Measurements from ENCODE around the gene COL3A1. TPM values are rescaled to one million over a fixed set of nuclear protein-coding genes. Genes with fewer than 3 reads are reported as not detected.

Gene COL3A1
- total RNA-seq, 1 donor from 2014 or later = 7,546 TPM

DNA sequence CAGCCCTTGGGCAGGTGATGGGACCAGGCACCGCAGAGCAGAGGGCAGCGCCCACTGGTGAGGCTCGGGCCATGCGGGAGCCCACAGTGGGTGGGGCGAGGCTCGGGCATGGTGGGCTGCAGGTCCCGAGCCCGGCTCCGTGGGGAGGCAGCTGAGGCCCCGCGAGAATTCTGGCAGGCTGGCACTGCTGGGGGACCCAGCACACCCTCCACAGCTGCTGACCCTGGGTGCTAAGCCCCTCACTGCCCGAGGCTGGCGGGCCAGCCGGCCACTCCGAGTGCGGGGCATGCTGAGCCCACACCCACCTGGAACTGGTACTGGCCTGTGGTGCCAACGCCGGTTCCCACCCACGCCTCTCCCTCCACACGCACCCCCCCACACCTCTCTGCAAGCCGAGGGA lies 29.7 kb upstream of the COL3A1 start:
- Mint-ChIP-seq H3K4me3 (ENCODE audit: unreplicated experiment) (no peak overlapping the region), H3K27ac (ENCODE audit: unreplicated experiment) (no peak overlapping the region), H3K9me3 (ENCODE audit: unreplicated experiment) (peaks cover 3% of the 10 kb centered on the region), H3K4me1 (ENCODE audit: unreplicated experiment) (peaks cover under 1% of the 10 kb centered on the region), H3K27me3 (ENCODE audit: unreplicated experiment) (no peaks in the 10 kb centered on the region), H3K36me3 (ENCODE audit: unreplicated experiment) (no peaks in the 10 kb centered on the region)
- TF ChIP-seq, protein P1, sequence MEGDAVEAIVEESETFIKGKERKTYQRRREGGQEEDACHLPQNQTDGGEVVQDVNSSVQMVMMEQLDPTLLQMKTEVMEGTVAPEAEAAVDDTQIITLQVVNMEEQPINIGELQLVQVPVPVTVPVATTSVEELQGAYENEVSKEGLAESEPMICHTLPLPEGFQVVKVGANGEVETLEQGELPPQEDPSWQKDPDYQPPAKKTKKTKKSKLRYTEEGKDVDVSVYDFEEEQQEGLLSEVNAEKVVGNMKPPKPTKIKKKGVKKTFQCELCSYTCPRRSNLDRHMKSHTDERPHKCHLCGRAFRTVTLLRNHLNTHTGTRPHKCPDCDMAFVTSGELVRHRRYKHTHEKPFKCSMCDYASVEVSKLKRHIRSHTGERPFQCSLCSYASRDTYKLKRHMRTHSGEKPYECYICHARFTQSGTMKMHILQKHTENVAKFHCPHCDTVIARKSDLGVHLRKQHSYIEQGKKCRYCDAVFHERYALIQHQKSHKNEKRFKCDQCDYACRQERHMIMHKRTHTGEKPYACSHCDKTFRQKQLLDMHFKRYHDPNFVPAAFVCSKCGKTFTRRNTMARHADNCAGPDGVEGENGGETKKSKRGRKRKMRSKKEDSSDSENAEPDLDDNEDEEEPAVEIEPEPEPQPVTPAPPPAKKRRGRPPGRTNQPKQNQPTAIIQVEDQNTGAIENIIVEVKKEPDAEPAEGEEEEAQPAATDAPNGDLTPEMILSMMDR (IDR thresholded peaks at IDR 0.05) = no peak
- DNase-seq (ENCODE audit: extremely low spot score, unreplicated experiment) = no peak

DNA sequence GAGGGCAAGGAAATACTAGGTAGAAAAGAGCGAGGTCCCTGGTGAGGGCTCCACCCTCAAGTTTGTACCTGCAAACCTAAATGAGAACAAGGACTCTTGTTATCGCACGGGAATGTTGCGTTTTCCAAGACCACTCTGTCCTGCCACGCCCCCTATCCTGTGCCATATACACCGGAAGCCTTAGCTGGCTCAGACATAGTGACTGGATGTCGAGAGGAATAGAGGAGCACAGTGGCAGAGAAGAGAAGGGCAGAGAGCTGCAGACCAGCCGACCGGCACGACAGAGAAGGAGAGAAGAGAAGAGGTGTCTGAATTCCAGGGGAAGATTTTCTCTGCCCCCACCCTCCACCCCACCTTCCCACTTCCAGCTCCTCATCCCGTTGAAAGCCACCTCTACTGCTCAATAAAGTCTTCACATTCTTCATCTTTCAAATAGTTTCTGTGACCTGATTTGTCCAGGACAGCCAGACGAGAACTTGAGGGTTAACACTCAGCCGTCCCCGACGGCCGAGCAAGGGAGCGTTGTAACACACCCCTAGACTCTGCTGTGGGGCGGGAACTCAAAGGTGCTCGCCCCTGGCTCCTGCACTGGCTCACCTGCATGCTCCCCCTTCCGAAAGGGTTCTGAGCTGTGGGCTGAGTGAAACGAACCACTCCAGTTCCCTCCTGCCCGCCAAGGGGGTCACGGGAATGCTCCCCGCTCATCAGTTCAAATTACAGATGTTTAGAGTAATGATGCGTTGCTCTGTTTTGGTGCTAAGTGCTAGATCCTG lies 24.9 kb upstream of the COL3A1 start:
- Mint-ChIP-seq H3K4me3 (ENCODE audit: unreplicated experiment) (no peak overlapping the region), H3K27me3 (ENCODE audit: unreplicated experiment) (no peaks in the 10 kb centered on the region)

DNA sequence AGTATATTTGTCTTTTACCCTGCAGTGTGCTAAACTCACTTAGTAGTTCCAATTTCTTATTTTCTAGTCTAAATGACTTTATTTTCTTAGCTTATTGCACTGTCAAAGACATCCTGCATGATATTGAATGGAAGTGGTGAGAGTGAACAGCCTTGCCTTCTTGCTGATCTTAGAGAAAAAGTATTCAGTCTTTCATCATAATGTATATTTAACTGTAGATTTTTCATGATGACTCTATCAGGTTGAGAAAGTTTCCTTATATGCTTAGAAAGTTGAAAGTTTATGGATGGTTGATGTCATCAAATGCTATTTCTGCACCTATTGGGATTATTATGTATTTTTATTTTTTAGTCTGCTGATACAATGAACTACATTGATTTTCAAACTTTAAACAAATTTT lies 21.3 kb upstream of the COL3A1 start:
- Mint-ChIP-seq H3K27ac (ENCODE audit: unreplicated experiment) (no peak overlapping the region), H3K36me3 (ENCODE audit: unreplicated experiment) (peaks cover 2% of the 10 kb centered on the region), H3K4me1 (ENCODE audit: unreplicated experiment) (no peaks in the 10 kb centered on the region), H3K9me3 (ENCODE audit: unreplicated experiment) (no peaks in the 10 kb centered on the region), H3K4me3 (ENCODE audit: unreplicated experiment) (no peak overlapping the region), H3K27me3 (ENCODE audit: unreplicated experiment) (no peaks in the 10 kb centered on the region)
- TF ChIP-seq, protein P1 (IDR thresholded peaks at IDR 0.05) = no peak
- DNase-seq (ENCODE audit: extremely low spot score, unreplicated experiment) = no peak

More for the DNA sequence above, 24.9 kb upstream of the COL3A1 start:
- no peaks in the 10 kb centered on the region for H3K36me3 Mint-ChIP-seq (ENCODE audit: unreplicated experiment)
- DNase-seq (ENCODE audit: extremely low spot score, unreplicated experiment) = no peak
- no peaks in the 10 kb centered on the region for H3K4me1 Mint-ChIP-seq (ENCODE audit: unreplicated experiment)
- peaks cover 3% of the 10 kb centered on the region for H3K9me3 Mint-ChIP-seq (ENCODE audit: unreplicated experiment)
- no peak overlapping the region for H3K27ac Mint-ChIP-seq (ENCODE audit: unreplicated experiment)
- TF ChIP-seq, protein P1 (IDR thresholded peaks at IDR 0.05) = no peak

DNA sequence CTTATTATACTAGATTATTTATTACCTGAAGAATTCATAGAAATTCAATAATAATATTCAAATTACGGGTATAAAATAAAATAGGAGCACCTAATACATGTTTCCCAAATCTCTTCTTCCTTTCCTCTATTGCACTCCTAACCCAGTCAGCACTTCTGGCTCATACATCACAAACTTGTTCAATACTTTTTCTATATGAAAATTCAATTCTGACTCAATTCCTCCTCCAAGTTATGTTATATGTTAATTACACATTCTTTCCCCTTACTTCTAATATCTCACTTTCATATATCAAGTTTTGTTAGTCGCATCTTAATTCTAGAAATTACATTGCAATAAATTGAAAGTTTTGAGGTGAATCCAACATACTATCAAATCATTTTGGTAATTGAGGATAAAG lies 17.9 kb upstream of the COL3A1 start:
- Mint-ChIP-seq H3K4me3 (ENCODE audit: unreplicated experiment) (no peak overlapping the region), H3K9me3 (ENCODE audit: unreplicated experiment) (peaks cover 20% of the 10 kb centered on the region), H3K27ac (ENCODE audit: unreplicated experiment) (no peak overlapping the region), H3K36me3 (ENCODE audit: unreplicated experiment) (peaks cover 2% of the 10 kb centered on the region), H3K27me3 (ENCODE audit: unreplicated experiment) (no peaks in the 10 kb centered on the region), H3K4me1 (ENCODE audit: unreplicated experiment) (no peaks in the 10 kb centered on the region)
- TF ChIP-seq, protein P1 (IDR thresholded peaks at IDR 0.05) = no peak
- DNase-seq (ENCODE audit: extremely low spot score, unreplicated experiment) = no peak

DNA sequence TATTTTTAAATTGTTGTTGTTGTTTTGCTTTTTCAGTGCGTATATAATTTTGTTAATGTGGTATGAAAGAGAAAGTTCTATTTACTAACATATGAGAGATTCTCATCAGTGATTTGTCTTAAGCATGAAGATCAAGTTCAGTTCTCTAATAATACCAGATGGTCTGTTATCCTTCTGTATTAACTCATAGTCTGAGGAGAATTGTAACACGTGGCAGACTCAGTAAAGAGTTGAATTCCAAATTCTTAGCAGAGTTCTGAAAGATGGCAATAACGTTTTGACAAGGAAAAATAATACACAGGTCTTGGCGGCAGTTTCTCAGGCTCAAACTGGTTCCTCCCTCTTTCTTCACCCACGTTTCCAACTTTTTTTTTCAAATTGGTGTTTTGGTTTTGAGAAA lies 17.2 kb upstream of the COL3A1 start:
- H3K9me3 Mint-ChIP-seq (ENCODE audit: unreplicated experiment) = peaks cover 24% of the 10 kb centered on the region
- no peak overlapping the region for H3K27ac Mint-ChIP-seq (ENCODE audit: unreplicated experiment)
- H3K4me1 Mint-ChIP-seq (ENCODE audit: unreplicated experiment) = no peaks in the 10 kb centered on the region
- no peak for DNase-seq (ENCODE audit: extremely low spot score, unreplicated experiment)
- TF ChIP-seq, protein P1 (IDR thresholded peaks at IDR 0.05) = no peak
- no peaks in the 10 kb centered on the region for H3K27me3 Mint-ChIP-seq (ENCODE audit: unreplicated experiment)
- H3K36me3 Mint-ChIP-seq (ENCODE audit: unreplicated experiment) = peaks cover 2% of the 10 kb centered on the region
- H3K4me3 Mint-ChIP-seq (ENCODE audit: unreplicated experiment) = no peak overlapping the region
